WTC11 (cell line): ENCODE measurements around the gene MED4.

Experiments
- CTCF ChIP-seq: fragments of 200-600 bp; IDR thresholded peaks from 2 replicates; pipeline ENCODE4 v1.8.0; 2022; ENCODE audit warnings: antibody characterized with exemption
- ESRRA ChIP-seq: sonication (generic); formaldehyde crosslinking; IDR thresholded peaks from 2 replicates; pipeline ENCODE4 v1.8.1; 2022; ENCODE audit warnings: mild to moderate bottlenecking, missing genetic modification reagents, borderline replicate concordance
- SMAD4 ChIP-seq: sonication (generic); formaldehyde crosslinking; IDR thresholded peaks from 2 replicates; pipeline ENCODE4 v1.8.0; 2022; ENCODE audit warnings: mild to moderate bottlenecking, missing genetic modification reagents
- TF ChIP-seq, protein P1 (sequence below): sonication (generic); formaldehyde crosslinking; IDR thresholded peaks from 2 replicates; pipeline ENCODE4 v1.8.0; 2022; ENCODE audit warnings: mild to moderate bottlenecking, missing genetic modification reagents
- TF ChIP-seq, protein P2 (sequence below): sonication (generic); formaldehyde crosslinking; IDR thresholded peaks from 2 replicates; pipeline ENCODE4 v1.8.1; 2023; ENCODE audit warnings: mild to moderate bottlenecking, missing genetic modification reagents, moderate library complexity

GRCh38 chr13:48028066-48028465, 66.8 kb downstream of the MED4 start:
- no peak for TF ChIP-seq CTCF
- TF ChIP-seq ESRRA (CRISPR knock-in tag), result no peak
- TF ChIP-seq, protein P1, sequence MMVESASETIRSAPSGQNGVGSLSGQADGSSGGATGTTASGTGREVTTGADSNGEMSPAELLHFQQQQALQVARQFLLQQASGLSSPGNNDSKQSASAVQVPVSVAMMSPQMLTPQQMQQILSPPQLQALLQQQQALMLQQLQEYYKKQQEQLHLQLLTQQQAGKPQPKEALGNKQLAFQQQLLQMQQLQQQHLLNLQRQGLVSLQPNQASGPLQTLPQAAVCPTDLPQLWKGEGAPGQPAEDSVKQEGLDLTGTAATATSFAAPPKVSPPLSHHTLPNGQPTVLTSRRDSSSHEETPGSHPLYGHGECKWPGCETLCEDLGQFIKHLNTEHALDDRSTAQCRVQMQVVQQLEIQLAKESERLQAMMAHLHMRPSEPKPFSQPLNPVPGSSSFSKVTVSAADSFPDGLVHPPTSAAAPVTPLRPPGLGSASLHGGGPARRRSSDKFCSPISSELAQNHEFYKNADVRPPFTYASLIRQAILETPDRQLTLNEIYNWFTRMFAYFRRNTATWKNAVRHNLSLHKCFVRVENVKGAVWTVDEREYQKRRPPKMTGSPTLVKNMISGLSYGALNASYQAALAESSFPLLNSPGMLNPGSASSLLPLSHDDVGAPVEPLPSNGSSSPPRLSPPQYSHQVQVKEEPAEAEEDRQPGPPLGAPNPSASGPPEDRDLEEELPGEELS (CRISPR knock-in tag), result no peak
- TF ChIP-seq, protein P2, sequence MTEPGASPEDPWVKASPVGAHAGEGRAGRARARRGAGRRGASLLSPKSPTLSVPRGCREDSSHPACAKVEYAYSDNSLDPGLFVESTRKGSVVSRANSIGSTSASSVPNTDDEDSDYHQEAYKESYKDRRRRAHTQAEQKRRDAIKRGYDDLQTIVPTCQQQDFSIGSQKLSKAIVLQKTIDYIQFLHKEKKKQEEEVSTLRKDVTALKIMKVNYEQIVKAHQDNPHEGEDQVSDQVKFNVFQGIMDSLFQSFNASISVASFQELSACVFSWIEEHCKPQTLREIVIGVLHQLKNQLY (CRISPR knock-in tag), result no peak
- TF ChIP-seq SMAD4, result no peak
